Raji (cell line): ENCODE measurements around the gene NOTUM.

Experiments used
- POLR2A ChIP-seq: IDR thresholded peaks from 2 replicates; pipeline ENCODE4 v1.6.1; 2011; ENCODE audit warnings: low read depth, low read length, control low read depth; ENCODE audit not compliant: insufficient read depth

The NOTUM gene

DNA sequence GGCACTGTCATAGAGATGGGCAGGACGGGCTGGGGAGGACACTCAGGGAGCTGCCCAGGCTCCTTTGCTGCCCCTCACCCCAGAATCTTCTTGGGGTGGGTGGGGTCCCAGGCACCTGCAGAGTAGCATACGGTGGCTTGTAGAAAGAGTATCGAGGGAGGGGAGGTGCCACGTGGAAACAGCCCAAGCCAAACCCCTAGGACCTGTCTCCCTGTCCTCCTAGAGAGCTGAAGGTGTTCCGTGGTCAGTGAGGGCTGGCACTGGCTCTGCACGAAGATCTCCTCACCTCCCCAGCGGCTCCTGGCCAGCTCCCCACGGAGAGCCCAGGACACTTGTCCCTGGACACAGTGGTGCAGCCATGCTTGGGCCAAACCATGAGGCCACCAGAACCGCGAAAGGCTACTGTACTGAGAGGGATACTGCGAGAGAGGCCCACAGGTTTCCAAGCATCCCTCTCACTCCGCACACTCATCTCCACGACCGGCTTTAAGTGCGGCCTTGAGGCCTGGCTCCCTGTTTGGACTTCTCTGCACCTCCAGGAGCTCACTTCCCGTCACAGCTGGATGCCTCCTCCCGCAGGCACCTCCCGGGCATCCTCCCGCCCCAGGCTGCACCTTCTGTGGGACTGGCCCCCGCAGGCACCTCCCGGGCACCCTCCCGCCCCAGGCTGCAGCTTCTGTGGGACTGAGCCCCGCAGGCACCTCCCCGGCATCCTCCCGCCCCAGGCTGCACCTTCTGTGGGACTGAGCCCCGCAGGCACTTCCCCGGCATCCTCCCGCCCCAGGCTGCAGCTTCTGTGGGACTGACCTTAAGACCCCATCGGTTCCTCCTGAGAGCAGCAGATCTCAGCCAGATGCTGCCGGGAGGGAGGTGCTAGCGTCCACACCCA, 31.5 kb downstream of the NOTUM start:
- TF ChIP-seq POLR2A = no peak

DNA sequence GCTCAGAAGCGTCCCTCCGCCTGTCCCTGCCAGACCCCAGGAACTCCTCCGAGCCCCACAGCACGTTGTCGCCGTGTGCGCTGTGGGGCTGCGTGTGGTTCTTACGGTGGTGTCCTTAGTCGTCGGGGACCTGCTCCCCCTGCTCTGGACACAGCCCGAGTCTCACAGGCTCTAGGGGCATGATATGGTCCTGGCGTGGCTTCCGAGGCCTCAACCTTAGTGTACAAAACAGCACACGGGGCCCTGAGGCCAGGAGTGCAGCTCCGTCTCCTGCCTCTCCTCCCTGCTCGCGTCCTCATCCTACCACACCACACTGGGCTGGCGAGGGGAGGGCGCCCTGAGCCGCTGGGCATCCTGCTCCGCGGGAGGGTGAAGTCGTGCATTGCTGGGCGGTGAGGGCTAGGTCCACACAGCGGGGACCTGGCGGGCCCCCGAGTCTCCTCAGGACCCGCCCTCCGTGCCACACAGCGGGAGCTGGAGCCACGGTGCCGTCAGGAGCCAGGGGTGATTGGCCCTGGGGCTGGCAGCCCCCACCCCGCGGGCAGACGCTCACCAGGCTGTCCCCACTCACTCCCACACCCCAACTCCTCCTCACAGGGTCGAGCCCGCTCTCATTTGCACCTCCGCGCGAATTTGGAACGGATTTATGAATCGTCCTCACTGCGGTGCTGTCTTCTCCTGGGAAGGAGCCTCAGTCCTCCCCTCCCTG, 32.3 kb downstream of the NOTUM start:
- no peak for TF ChIP-seq POLR2A

DNA sequence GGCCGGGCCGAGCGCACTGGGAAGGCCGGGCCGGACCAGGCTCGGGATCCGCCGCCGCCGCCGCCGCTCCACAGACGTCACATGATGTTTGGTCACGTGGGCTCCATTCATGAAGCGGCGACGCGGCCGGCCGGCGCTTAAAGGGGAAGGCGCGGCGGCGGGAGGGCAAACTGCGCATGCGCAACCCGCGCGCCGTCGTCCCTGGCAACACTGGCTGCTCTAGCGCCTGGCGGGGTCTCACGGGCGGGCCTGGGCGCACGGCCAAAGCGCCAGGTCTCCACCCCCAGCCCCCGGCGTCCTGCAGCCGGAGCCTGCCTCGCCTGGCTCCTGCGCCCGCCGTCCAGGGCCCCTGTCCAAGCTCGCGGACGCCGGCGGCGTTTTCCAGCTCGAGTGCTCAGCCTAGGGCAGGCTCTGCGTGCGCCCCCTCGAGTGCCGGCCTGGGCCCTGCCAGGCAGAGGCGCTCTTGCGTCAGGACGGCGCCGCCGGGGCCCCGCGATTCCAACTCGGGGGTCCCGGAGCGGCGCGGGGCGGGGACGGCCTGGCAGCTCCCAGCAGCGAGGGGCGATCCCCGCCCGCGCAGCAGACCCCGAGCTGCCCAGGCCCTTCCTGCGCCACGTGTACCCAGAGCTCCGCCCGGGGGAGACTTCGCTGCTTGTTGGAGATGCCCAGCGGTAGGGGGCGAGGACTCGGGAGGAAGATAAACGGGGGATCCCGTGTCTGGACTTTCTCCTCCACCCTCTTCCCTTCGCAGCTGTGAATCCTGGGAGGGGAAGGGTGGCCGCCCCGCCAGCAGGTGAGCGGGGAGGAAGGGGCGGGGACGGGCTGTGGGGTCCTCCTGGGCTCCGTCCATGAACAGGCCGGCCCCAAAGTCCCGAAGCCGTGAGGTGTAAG, 33.1 kb downstream of the NOTUM start, which contains the start of gene MAFG:
Gene MAFG, minus strand, starts transcription at position 83 of the 891 bp plus-strand sequence. CDS start 4,550 bp downstream, outside the sequence.
- TF ChIP-seq POLR2A = peak; percentile 65

DNA sequence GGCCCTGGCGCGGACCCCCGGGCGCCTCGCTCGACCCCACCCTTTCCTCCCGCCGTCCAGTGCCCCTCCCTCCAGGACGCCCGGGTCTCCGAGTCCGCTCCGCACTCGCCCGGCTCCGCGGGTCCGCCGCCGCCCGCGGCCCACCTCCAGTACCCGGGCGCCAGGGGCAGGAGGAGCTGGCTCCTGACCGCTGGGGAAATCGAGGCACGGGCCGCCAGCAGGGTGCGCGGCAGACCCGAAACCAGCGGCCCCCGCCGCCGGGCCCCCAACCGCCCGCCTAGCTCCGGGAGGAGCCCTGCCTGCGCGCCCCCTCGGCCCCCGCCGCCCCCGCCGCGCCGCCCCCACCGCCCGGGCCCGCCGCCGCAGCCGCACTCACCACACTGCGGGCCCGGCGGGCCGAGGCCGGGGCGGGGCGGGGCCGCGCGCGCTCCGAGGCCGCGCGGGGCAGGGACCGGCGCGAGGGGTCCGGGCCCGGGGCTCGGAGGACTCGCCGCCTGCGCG, 33.8 kb downstream of the NOTUM start:
- no peak for TF ChIP-seq POLR2A

DNA sequence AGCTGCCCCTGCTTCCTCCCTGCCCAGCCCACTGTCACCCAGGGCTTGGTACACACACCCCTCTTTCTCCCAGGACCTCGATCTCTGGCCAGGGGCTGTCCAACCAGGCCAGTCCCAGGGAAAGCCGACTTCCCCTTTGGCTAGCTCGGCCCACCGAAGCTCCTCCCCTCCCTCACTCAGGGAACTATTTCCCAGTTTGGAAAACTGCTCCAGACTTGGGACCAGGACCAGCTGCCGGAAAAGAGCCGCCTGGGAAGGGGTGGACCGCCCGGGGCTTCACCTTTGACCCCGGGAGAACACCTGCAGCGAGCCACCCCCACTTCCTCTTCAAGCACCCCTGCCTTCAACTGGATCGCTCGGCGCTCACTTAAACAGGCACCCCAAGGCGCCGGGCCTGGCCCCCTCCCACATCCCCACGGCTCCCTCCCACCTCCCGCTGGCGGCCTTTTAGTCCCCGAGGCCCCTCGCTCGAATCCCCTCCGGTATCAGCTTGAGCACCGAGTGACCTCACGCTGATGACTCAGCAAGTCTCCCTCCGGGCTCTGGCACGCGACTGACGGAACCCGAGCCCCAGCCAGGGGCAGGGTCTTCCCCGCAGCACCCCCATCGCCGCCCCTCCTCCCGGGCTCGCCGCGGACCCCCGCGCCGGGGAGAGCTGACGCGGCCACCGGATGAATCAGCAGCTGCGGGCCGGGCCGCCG, 34.4 kb downstream of the NOTUM start:
- peak; percentile 33; the same call in 1 of the 2 replicates for TF ChIP-seq POLR2A

DNA sequence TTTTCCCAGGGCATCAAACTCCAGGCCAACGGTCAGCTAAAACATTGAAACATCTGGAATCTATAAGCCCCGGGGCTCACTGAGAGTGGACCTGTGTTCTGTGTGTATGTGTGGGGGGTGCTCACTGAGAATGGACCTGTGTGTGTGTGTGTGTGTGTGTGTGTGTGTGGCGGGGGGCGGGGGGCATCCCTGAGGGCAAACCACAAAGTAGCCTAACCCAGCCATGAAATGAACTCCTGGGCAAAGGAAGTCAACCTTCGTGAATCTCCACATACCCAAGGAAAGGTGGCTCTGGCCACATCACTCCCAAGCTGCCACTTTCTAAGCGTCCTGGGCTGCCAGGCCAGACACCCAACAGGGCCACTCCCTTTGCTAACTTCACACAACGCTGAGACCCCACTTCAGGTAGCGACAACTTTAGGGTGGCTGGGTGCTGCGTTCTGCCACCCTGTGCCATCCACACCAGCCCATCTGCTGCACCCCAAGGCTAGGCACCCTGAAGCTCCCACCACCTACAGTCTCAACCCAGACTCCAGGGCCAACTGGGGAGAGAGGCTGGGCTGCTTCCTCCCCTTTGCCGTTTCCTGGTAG, 35.0 kb downstream of the NOTUM start:
- TF ChIP-seq POLR2A = no peak

DNA sequence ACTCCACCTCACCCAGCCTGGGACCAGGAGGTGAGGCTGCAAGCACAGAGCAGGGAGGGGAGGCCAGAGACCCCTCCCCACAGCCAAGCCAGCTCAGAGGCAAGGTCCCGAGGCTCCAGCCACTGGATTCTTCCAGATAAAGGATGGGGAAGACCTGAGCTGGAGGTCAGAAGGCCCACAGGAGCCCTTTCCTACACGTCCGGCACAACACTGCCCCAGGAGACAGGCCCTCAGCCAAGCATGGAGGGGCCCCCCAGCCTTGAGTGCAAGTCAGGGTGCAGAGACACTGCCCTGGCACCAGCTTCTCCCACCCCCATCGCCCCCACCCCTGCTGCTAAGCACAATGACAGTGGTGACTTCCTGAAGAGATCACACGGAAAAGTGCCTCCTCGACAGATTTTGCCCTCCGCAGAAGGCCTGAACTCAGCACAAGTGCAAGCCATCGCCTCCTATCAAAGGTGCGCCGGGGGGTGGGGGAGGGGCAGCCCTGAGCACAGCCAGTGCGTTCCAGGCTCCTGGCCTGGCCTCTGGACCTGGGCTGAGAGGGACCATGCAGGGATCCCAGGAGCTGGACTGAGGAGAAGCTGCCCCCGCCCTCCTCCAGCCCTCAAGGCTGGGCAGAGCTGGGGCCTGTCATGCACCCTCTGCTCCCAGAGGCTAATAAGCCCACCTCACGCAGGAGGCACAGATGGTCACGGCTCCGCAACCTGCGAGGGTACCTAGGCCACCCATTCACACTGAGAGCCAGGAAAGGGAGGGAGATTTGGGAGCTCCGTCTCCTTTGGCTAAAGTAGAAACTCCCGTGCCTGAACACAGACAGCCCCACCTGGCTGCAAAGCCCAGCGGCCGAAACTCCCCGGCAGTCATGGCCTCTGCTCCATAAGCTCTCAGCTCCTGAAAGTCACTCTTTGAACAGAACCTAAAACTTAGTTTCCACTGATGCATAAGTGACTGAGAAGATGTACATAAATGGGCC, 36.1 kb downstream of the NOTUM start:
- TF ChIP-seq POLR2A = no peak

DNA sequence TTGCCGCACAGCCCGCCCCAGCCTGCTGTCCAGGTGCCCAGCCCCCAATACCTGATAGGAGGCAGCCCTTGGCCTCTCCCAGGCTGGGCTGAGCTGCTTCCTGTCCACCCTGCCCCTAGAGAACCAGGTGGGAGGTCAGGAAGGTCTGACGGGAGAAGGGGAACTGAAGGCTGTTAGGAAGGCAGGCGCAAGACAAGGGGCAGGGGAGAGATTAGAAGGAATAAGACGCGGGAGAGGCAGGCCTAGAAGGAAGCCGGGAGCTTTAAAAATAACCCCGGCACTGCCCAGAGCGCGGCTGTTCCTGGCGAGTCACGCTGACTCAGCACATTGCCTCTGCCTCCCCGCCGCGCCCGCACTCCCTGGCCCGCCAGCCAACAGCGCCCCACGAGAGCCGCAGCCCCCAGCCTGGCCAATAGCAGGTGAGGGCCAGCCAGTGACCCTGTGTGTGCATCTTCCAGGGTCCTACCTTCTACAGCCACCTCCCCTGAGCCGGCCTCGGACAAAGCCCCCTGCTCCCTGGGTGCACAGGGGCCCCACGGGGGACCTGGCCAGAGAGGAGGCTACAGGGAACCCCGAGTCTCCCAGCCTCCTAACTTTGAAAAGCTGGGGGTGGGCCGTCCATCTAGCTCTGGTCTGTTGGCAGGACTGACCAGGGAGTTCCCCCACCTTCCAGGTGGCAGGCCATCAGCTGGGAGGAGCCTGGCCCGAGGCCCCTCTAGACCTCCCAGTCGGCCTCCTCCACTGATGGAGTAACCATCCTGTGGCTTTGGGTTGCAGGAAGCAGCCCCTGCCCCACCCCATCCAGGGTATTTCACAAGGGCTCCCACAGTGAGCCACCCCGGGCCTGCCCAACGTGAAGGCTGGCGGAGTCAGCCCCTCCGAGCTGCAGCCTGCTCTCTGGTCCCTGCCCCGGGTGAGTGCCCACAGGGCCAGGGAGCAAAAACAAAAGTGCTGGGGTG, 37.4 kb downstream of the NOTUM start:
- no peak for TF ChIP-seq POLR2A

DNA sequence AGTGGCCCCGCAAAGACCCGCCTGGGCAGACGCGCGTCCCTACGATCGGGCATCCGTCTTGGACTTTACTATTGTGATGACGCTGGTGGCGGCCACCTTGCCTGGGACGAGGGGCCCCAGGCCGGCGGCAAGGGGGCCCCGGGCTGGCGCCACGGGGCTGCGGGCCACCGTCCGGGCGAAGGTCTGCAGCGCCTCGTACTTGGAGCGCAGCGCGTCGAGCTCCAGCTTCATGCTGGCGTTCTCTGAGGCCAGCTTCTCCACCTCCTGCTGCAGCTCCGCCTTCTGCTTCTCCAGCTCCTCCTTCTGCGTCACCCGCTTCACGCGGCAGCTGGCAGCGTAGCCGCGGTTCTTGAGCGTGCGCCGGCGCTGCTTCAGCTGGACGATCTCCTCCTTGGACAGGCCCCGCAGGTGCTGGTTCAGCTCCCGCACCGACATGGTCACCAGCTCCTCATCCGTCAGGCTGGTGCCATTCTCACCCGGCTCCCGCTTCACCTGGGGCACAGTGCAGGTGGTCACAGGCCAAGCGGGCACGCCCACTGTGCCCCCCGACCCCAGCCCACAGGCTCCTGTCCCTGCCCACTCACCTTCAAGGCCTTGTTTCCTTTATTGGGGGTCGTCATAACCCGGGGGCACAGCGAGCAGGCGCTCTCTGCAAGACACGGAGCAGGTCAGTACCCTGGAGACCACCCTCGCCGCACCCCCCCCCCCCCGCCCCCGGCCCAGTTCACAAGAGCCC, 38.3 kb downstream of the NOTUM start:
- TF ChIP-seq POLR2A = no peak

DNA sequence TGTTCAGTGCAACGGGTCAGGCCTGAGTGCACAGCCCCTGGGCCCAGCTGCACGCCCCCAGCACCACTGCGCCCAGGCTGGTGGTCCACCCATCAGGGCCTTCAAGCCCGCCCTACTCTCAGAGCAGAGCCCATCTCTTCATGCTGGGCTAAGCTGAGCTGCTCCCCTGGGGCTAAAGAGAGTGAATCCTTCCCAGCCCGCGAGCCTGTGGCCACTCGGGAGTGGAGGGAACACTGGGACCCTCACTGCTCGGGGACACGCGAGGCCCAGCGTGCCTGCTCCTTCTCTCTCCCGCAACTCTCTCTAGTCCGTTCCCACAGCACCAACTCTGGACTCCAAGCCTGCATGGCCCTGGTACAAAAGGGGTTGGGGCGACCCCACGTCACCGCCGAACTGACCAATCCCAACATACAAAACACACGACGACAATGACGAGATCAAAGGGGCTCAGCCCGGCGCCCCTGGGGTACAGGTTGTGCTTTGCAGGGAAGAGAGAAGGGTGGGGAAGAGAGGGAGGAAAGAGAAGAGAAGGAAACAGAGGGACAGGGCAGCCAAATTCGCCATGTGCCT, 38.9 kb downstream of the NOTUM start:
- no peak for TF ChIP-seq POLR2A

DNA sequence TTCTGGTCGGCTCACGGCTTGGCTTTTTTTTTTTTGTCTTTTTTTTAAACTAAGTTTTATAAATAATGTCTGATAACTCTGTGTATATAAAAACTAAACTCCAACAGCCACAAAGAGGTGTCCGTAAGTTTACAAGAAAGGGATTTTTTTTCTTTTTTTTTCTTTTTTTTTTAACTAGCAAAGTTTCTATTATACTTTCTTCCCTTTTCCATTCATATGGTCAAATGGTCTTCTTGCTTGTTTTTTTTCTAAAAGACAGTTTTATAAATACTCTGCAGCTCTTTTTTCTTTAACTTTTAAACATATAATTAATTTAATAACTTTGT, 39.5 kb downstream of the NOTUM start:
- TF ChIP-seq POLR2A = no peak
